ENCODE measurements around the gene SARS1.
"Not testable (repeated sequence)": the region's sequence is repeated elsewhere in the genome, so short reads cannot be mapped to it uniquely, and the experiment has no call there.

SARS1 gene

GRCh38 chr1:109213824-109214693, at the start of gene SARS1:
SARS1 (plus strand) TSS chr1:109213918; CDS start chr1:109213993, 75 bp downstream.
- DNase-seq = peak; percentile 87 to 90

- DNase-seq = no peak
Observed at GRCh38 chr1:109164538-109164937, 49.2 kb upstream of the SARS1 start.

DNA sequence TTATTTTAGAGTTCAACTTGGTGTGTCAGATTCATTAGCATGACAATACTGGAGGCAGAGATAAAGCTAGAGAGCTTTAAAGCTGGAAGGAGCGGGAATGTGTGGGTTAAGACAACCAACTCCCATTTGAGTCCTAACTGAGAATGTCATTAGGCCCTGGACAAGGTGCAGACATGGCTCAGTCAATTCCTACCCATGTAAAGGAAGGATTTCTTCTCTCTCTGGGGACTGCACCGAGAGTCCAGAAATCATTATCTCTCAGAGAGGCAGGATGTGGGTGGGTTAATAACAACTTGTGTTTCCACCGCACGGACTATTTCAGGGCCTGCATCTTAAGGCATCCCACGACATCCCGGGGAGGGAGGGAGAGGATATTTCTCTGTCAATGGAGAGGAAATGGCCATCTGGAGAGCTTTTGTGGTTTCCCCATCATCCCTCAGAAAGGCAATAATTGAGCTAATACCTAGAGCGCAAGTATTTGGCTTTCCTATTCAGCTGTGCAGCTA, 46.7 kb upstream of the SARS1 start:
- no peak for DNase-seq

DNA sequence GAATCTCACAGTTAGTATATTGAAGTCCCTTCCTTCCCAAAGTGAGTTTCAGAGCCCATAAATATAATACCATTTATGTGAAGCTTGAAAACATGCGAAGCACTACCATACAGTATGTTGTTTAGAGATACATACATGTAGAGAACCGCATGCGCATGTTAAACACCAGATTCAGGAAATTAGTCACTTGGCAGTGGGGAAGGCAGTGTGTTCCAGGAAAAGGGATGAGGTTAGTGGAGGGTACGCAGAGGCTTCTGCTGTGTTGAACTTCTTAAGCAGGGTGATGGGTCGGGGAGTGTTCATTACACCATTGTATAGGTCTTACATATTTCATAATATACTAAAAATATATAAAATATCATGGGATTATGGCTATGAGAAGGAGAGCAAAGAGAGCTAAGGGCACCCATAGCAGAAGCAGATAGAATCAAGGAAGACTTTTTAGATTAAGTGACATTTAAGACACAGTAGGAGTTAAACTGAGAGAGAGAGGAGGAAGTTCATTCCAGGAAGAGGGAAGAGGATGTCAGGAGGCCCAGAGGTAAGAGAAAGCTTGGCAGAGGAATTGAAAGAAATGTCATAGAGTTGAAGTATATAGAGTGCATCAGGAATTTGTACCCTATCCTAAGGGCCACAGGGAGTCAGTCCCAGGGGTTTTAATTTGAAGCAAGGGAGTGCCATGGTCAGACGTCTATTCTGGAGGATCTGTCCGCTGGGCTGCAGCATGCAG, 43.5 kb upstream of the SARS1 start:
- no peak for DNase-seq

DNA sequence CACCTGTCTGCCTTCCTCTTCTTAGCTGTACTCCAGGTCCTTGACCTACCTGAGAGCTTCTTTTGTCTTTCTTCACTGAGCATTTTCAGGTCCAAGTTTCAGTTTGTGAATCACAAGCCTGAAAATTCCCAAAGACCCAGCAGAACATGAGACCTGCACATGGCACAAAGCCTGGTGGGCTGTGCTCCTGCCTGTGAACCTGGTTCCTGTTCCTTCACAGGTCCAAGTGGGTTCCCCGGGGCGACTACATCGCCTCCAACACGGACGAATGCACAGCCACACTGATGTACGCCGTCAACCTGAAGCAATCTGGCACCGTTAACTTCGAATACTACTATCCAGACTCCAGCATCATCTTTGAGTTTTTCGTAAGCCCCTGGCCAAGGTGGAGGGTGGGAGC, 42.1 kb upstream of the SARS1 start:
- DNase-seq = no peak

DNA sequence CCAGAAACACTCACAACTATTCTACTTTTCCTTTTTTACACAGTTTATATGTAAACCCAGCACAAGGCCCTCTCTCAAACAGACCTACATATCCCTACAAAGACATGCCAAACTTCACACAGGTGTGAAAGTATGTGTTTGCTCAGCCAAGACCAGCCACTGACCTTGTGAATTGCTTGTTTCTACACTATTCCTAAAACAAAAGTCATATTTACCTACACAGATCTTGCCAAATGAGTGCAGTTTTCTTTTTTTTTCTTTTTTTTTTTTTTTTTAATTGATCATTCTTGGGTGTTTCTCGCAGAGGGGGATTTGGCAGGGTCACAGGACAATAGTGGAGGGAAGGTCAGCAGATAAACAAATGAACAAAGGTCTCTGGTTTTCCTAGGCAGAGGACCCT, 37.4 kb upstream of the SARS1 start:
- DNase-seq = not testable (repeated sequence)

GRCh38 chr1:109180715-109181084, 33.0 kb upstream of the SARS1 start:
- not testable (repeated sequence) for DNase-seq

DNA sequence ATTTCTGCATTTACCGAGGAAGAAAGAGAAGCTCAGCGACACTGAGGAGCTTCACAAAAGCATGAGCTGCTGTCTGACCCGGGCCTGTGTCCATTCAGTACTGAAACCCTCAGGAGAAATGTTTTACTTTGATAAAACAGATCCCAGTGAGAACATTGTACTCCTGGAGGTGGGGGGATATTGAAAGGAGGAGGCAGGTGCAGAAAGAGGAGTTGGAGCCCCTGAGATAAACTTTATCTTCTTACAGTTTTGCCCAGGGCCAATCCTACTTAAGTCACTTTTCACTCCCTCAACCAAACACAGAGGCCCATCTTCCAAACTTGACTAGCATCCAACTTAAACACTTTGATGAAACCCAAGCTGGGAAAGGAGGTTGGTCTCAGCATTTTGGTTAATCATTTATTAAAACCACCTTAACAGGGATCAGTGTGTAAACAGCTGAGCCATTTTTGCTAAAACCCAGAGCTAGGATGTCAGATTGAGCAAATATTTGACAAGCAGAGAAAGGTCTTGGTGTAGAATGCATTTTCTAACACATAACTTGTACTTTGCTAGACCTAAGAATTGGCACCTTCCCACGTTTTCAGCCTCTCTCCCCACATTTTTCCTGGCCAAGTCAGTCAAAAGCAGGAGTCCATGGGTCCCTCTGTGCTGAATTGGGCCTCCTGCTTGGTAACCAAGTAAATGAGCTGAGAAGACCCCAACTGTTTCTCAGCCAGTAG, 32.5 kb upstream of the SARS1 start:
- no peak for DNase-seq

DNA sequence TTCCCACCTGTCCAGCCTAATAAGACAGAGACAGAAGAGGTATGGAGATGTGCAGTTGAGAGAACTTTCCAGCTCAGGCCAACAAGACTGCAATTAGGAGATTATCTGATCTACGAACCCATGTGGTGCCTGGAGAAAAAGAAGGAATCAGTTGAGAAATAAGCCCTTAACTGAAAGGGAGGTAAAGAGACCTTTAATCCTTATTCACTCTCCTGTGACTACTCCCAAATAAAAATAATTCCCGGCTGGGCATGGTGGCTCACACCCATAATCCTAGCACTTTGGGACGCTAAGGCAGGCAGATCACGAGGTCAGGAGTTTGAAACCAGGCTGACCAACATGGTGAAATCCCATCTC, 31.9 kb upstream of the SARS1 start:
- DNase-seq = no peak

DNA sequence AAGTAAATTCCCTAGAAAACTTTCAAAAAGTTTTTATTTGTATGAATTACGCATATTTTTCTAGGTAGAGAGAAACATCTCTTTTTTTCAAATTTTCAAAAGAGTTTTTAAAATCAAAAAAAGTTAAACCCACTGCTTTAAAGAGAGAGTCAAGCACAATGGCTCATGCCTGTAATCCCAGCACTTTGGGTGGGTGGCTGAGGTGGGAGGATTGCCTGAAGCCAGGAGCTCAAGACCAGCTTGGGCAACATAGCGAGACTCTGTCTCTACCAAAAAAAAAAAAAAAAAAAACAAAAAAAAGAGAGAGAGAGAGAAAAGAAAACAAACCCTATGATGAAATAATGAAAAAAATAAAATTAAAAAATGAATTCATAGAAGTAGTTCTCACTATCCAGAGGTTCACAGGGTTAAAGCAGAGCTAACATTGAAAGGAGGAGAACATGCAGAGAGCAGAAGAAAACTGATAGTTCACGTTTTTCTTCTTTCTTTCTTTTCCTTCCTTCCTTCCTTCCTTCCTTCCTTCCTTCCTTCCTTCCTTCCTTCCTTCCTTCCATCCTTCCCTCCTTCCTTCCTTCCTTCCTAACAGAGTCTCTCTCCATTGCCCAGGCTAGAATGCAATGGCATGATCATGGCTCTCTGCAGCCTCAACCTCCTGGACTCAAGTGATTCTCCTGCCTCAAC, 30.5 kb upstream of the SARS1 start:
- DNase-seq = no peak

- DNase-seq = no peak
Observed at GRCh38 chr1:109184687-109185086, 29.0 kb upstream of the SARS1 start.

DNA sequence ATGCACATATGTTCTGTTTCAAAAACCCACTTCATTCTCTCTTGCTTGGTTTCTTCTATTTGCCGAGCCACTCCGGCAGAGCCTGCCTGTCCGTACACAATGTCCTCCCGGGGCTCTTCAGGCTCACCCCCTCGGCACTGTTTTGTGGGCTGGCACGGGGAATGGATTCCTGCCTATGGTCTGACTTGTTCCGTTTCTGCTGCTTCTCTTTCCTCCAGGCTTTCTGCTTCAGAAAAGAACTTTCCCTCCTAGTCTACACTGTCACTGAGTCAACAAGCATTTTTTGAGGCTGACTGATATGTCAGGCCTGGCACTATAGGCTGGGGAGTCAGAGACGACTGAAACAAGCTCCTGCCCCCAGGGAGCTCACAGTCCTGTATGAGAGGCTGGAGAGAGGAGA, 28.4 kb upstream of the SARS1 start:
- no peak for DNase-seq

GRCh38 chr1:109185990-109186732, 27.6 kb upstream of the SARS1 start:
- DNase-seq = no peak

- no peak for DNase-seq
Observed at GRCh38 chr1:109186733-109187086, 27.0 kb upstream of the SARS1 start.

- DNase-seq = no peak
Observed at GRCh38 chr1:109187127-109187526, 26.6 kb upstream of the SARS1 start.

- no peak for DNase-seq
Observed at GRCh38 chr1:109188200-109188599, 25.5 kb upstream of the SARS1 start.

DNA sequence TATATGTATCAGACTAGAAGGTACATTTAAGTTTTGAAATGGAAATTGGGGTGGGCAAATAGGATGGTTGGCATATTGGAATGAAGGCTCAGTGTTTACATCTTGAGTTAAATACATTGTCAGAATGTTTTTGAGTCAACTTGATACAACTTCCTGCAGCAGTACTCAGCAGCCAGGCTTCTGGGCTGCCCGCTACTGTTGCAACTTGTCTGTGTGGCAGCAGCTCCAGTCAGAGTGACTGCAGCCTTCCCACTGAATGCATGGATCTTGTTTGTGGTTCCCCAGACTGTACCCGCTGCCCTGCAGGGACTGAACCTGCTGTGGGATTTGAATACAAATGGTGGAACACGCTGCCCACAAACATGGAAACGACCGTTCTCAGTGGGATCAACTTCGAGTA, 24.9 kb upstream of the SARS1 start:
- no peak for DNase-seq

DNA sequence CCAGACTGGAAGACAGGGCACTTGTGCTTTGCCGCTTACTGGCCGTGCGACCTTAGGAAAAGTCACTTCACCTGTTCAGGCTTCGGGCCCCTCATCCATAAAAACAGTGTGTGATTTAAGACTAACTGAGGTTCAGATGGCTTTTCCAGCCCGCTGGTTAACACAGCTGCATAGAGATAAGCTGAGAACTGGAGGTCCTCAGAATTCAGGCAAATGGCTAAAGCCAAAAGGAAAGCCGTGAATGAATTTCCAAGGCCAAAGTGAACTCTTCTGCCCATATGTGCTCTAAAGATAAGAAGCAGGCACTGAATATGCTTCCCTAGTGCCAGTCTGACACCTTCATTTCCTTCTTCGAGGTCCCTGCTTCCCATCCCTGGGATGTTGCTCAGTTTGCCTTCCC, 23.5 kb upstream of the SARS1 start:
- no peak for DNase-seq

GRCh38 chr1:109191377-109191776, 22.3 kb upstream of the SARS1 start:
- no peak for DNase-seq

DNA sequence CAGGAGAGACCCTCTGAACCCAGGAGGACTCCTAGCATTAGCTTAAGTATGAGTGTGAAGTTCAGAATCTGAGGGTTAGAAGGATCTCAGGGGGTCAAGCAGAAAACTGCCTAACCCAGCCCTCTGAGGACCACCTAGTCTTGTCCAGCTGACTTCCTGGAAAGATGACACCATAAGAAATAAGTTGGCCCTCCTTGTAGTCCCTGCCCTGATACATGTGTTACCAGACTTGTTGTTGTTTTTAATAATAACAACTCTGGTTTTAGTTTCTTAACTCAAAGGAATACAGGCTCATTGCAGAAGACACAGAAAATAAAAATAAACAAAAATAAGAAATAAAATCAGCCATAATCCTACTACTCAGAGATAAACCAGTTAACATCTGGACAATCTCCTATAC, 21.8 kb upstream of the SARS1 start:
- DNase-seq = no peak

GRCh38 chr1:109192433-109192832, 21.3 kb upstream of the SARS1 start:
- no peak for DNase-seq

All from stimulated activated CD4-positive, alpha-beta T cell treated with anti-CD3 and anti-CD28 coated beads, Interleukin-2, amount 100 ng/mL, for 24 hours (primary cell).